GM12891 (cell line): ENCODE measurements around the gene UIMC1.

Experiments
- PAX5 ChIP-seq: IDR thresholded peaks from 2 replicates; pipeline ENCODE4 v1.6.1; 2011; ENCODE audit warnings: low read length, moderate library complexity, mild to moderate bottlenecking; ENCODE audit not compliant: insufficient read depth, severe bottlenecking
- POLR2A ChIP-seq: IDR thresholded peaks from 2 replicates; pipeline ENCODE4 v1.6.1; 2011; ENCODE audit warnings: low read depth, low read length, control low read depth
- POLR2AphosphoS5 ChIP-seq: IDR thresholded peaks from 2 replicates; pipeline ENCODE4 v1.6.1; 2011; ENCODE audit warnings: low read depth, low read length, control low read depth
- POU2F2 ChIP-seq: IDR thresholded peaks from 2 replicates; pipeline ENCODE4 v1.6.1; 2011; ENCODE audit warnings: low read depth, mild to moderate bottlenecking, control low read depth, low read length, moderate library complexity
- SPI1 ChIP-seq: IDR thresholded peaks from 2 replicates; pipeline ENCODE4 v1.6.1; 2011; ENCODE audit warnings: low read depth, low read length, control low read depth
- TAF1 ChIP-seq: IDR thresholded peaks from 2 replicates; pipeline ENCODE4 v1.6.1; 2011; ENCODE audit warnings: low read depth, low read length, control low read depth

DNA sequence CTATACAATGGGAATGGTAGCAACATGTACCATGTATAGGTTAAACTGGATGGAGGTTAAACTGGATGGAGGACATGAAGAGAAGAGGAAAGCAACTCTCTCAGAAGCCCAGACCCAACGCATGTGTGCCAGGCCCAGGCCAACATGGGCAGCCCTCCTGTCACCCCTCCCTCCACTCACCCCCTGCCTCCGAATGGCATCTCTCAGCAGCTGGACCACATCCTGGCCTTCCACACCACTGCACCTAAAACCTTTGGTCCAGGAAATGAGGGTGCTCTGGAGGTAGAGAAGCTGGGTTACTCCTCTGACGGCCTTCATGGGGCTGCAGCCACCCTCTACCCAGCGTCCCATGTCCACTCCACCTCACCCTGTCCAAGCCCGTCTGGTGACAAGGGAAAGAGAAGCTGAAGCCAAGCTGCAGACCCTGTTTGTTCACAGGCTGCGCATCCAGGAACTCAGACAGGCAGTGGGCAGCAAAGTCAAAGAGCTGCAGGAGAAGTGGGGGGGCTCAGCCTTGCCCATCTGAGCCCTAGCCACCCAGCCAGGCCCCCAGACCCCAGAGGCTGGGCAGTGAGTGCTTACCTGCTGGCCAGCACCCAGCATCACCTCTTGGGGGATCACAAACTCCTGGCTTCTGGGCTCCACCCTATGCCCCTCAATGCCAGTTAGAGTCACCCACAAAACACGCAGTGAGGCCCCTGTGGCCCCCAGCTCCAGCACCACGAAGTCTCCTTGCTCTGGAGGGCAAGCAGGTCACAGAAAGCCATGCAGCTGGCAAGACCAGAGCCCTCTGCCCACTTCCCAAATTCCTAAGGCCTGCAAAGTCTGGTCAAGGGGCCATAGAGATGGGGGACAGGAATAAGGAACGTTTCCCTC lies 115.9 kb downstream of the UIMC1 start:
- TF ChIP-seq POLR2A = no peak
- TF ChIP-seq TAF1 = no peak
- TF ChIP-seq POLR2AphosphoS5 = no peak
- no peak for TF ChIP-seq POU2F2
- no peak for TF ChIP-seq SPI1
- TF ChIP-seq PAX5 = no peak
